ENCODE measurements around the gene ERFE. TPM values are rescaled to one million over a fixed set of nuclear protein-coding genes. Genes with fewer than 3 reads are reported as not detected.

Gene ERFE
- total and polyA plus RNA-seq, 2 donors (not counting 1 experiment from before 2014, with no cell fraction given) = 0.17 TPM; not detected in 1

DNA sequence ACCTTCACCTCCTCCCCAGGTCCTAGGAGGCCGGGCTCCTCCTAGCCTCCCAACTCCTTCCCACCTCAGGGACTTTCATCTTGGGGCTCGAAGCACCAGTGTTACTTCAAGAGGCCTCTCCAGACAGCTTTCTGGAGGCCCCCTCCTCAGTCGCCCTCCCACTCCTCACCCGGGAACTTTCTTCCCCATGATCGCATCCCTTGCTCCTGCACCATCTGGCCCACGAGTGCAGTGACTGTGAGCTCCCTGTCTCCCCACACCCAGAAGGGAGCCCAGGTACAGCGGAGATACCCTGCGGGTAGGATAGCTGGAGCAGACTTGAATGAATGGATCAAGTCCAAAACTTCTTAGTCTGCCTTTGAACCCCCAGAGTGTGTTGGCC lies 6.1 kb downstream of the ERFE start:
- H3K27ac ChIP-seq (ENCODE audit: low read length in 2 of 2) = no peak overlapping the region
- H3K36me3 ChIP-seq (replicated peaks in 1 of 2; ENCODE audit: control extremely low read depth in 1 of 2, control insufficient read depth in 1 of 2, extremely low read depth in 1 of 2, insufficient read depth in 2 of 2, low read length in 1 of 2) = peaks cover 3 to 11% of the 10 kb centered on the region in 2 experiments
- WGBS (ENCODE audit: insufficient coverage) = 96% methylated on average over 6 of the region's 8 CpGs
- H3K4me3 ChIP-seq (ENCODE audit: control extremely low read depth in 1 of 5, extremely low read depth in 1 of 5, insufficient read depth in 1 of 5, low read depth in 2 of 5, low read length in 4 of 5) = no peak overlapping the region
- no peak for ATAC-seq (ENCODE audit: low read depth)
- POLR2A ChIA-PET = no interaction called here
- TF ChIP-seq, protein P1, sequence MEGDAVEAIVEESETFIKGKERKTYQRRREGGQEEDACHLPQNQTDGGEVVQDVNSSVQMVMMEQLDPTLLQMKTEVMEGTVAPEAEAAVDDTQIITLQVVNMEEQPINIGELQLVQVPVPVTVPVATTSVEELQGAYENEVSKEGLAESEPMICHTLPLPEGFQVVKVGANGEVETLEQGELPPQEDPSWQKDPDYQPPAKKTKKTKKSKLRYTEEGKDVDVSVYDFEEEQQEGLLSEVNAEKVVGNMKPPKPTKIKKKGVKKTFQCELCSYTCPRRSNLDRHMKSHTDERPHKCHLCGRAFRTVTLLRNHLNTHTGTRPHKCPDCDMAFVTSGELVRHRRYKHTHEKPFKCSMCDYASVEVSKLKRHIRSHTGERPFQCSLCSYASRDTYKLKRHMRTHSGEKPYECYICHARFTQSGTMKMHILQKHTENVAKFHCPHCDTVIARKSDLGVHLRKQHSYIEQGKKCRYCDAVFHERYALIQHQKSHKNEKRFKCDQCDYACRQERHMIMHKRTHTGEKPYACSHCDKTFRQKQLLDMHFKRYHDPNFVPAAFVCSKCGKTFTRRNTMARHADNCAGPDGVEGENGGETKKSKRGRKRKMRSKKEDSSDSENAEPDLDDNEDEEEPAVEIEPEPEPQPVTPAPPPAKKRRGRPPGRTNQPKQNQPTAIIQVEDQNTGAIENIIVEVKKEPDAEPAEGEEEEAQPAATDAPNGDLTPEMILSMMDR (IDR thresholded peaks at IDR 0.05) = no peak
- no peak for TF ChIP-seq EZH2 (IDR thresholded peaks at IDR 0.05; ENCODE audit: borderline replicate concordance, insufficient read depth, low read depth, low read length, poor library complexity, severe bottlenecking)
- intact Hi-C loops (cut with micrococcal nuclease) = no loop called here
- DNase-seq = no peak
- peaks cover 0 to 24% (median 4%) of the 10 kb centered on the region in 4 experiments for H3K27me3 ChIP-seq (replicated peaks in 1 of 4; ENCODE audit: control extremely low read depth in 1 of 4, control insufficient read depth in 3 of 4, insufficient read depth in 4 of 4, low read length in 3 of 4)
- H3K4me2 ChIP-seq (replicated peaks; ENCODE audit: low read depth, low read length, poor library complexity, severe bottlenecking) = no peak overlapping the region
- Mint-ChIP-seq H3K4me1 (peaks cover 7% of the 10 kb centered on the region), H3K27me3 (peaks cover 15% of the 10 kb centered on the region), H3K9me3 (ENCODE audit: insufficient read depth) (no peaks in the 10 kb centered on the region), H3K4me3 (no peak overlapping the region), H3K27ac (no peak overlapping the region)
- peaks cover 0 to 9% (median 0%) of the 10 kb centered on the region in 3 donors for H3K9me3 ChIP-seq (ENCODE audit: control extremely low read depth in 1 of 3, control insufficient read depth in 2 of 3, insufficient read depth in 1 of 3, low read length in 2 of 3)
- CTCF ChIA-PET = interaction anchor here (0.6 kb wide), 1 partner anchor 652 kb away, joined by 5 read pairs; no protein-coding TSS in a partner anchor
- H3K4me1 ChIP-seq (ENCODE audit: control insufficient read depth in 2 of 2, insufficient read depth in 2 of 2, low read length in 2 of 2) = peaks cover 7 to 8% of the 10 kb centered on the region in 2 donors
- H3K79me2 ChIP-seq (ENCODE audit: control insufficient read depth, insufficient read depth, low read length) = no peaks in the 10 kb centered on the region
- H3K9ac ChIP-seq (ENCODE audit: low read length) = no peak overlapping the region
- H2AFZ ChIP-seq (ENCODE audit: insufficient read depth, low read depth, low read length, poor library complexity, severe bottlenecking) = no peak overlapping the region
- peaks cover 4% of the 10 kb centered on the region for H4K20me1 ChIP-seq (ENCODE audit: control insufficient read depth, insufficient read depth, low read length, poor library complexity, severe bottlenecking)

DNA sequence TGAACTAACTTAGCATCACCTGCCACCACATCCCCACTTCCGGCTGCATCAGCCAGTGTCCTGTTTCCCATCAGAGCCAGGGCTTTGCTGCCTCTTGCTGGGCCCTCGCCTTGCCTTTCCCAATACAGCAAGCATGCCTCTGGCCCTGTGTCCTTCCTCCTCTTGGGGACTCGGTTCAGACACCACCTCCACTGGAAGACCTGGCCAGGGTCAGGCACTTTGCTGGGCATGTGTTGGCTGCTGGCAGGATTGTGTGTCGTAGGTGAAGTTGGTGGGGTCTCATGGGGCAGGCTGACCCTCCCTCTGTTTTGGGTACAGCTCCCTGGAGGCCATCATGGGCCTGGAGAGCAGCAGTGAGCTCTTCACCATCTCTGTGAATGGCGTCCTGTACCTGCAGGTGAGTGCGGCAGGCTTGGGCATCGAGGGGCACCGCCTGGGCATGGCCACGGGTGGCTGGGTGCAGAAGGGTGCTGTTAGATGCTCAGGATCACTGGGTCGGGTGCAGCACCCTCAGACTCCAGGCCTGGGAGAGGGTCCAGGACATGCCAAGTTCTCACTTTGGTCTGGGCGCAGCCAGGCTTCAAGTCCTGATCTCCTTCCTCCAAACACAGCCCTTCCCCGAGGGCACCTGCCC lies 6.6 kb downstream of the ERFE start:
- peaks cover 2 to 3% of the 10 kb centered on the region in 2 donors for H3K4me1 ChIP-seq (ENCODE audit: control insufficient read depth in 2 of 2, insufficient read depth in 2 of 2, low read length in 2 of 2)
- no peak overlapping the region for H3K4me3 ChIP-seq (ENCODE audit: control extremely low read depth in 1 of 5, extremely low read depth in 1 of 5, insufficient read depth in 1 of 5, low read depth in 2 of 5, low read length in 4 of 5)
- Mint-ChIP-seq H3K4me1 (peaks cover 4% of the 10 kb centered on the region), H3K27me3 (peaks cover 13% of the 10 kb centered on the region), H3K9me3 (ENCODE audit: insufficient read depth) (no peaks in the 10 kb centered on the region), H3K4me3 (no peak overlapping the region), H3K27ac (no peak overlapping the region)
- no peak for ATAC-seq (ENCODE audit: low read depth)
- peaks cover 5 to 16% of the 10 kb centered on the region in 2 experiments for H3K36me3 ChIP-seq (replicated peaks in 1 of 2; ENCODE audit: control extremely low read depth in 1 of 2, control insufficient read depth in 1 of 2, extremely low read depth in 1 of 2, insufficient read depth in 2 of 2, low read length in 1 of 2)
- no peak overlapping the region for H2AFZ ChIP-seq (ENCODE audit: insufficient read depth, low read depth, low read length, poor library complexity, severe bottlenecking)
- ChIA-PET POLR2A (no interaction called here), CTCF (no interaction called here)
- H3K4me2 ChIP-seq (replicated peaks; ENCODE audit: low read depth, low read length, poor library complexity, severe bottlenecking) = no peak overlapping the region
- peaks cover 0 to 3% (median 0%) of the 10 kb centered on the region in 3 donors for H3K9me3 ChIP-seq (ENCODE audit: control extremely low read depth in 1 of 3, control insufficient read depth in 2 of 3, insufficient read depth in 1 of 3, low read length in 2 of 3)
- H4K20me1 ChIP-seq (ENCODE audit: control insufficient read depth, insufficient read depth, low read length, poor library complexity, severe bottlenecking) = peaks cover 6% of the 10 kb centered on the region
- no peak overlapping the region for H3K9ac ChIP-seq (ENCODE audit: low read length)
- DNase-seq = no peak
- H3K27me3 ChIP-seq (replicated peaks in 1 of 4; ENCODE audit: control extremely low read depth in 1 of 4, control insufficient read depth in 3 of 4, insufficient read depth in 4 of 4, low read length in 3 of 4) = peaks cover 0 to 18% (median 2%) of the 10 kb centered on the region in 4 experiments
- WGBS (ENCODE audit: insufficient coverage) = 92% methylated on average over 11 of the region's 12 CpGs
- no peak overlapping the region for H3K27ac ChIP-seq (ENCODE audit: low read length in 2 of 2)
- TF ChIP-seq, protein P1 (IDR thresholded peaks at IDR 0.05) = no peak
- no peak for TF ChIP-seq EZH2 (IDR thresholded peaks at IDR 0.05; ENCODE audit: borderline replicate concordance, insufficient read depth, low read depth, low read length, poor library complexity, severe bottlenecking)
- intact Hi-C loops (cut with micrococcal nuclease) = no loop called here
- H3K79me2 ChIP-seq (ENCODE audit: control insufficient read depth, insufficient read depth, low read length) = no peaks in the 10 kb centered on the region

Measured in B cell (primary cell).